ENCODE results near the gene CPTP.

DNA sequence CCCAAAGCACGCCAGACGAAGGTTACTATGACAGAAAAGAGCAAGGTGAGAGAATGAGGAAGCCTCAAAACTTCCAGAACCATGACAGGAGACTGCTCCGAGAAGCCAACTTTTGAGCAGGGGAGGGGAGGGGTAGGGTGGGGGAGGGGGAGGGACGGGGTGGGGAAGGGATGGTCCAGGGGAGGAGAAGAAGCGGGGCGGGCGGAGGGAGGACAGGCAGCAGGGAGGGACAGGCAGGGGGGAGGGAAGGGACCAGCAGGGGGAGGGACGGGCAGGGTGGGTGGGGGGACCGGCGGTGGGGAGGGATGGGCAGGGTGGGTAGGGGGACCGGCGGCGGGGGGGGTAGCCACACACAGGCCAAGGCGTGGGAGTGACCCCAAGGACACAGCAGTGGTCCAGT is 2.2 kb upstream of the CPTP start:
- TF ChIP-seq, protein P1, sequence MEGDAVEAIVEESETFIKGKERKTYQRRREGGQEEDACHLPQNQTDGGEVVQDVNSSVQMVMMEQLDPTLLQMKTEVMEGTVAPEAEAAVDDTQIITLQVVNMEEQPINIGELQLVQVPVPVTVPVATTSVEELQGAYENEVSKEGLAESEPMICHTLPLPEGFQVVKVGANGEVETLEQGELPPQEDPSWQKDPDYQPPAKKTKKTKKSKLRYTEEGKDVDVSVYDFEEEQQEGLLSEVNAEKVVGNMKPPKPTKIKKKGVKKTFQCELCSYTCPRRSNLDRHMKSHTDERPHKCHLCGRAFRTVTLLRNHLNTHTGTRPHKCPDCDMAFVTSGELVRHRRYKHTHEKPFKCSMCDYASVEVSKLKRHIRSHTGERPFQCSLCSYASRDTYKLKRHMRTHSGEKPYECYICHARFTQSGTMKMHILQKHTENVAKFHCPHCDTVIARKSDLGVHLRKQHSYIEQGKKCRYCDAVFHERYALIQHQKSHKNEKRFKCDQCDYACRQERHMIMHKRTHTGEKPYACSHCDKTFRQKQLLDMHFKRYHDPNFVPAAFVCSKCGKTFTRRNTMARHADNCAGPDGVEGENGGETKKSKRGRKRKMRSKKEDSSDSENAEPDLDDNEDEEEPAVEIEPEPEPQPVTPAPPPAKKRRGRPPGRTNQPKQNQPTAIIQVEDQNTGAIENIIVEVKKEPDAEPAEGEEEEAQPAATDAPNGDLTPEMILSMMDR (CRISPR knock-in tag; IDR thresholded peaks at IDR 0.05) = no peak
- TF ChIP-seq NAIF1 (CRISPR knock-in tag; IDR thresholded peaks at IDR 0.05; ENCODE audit: borderline replicate concordance) (no peak), BORCS8-MEF2B (CRISPR knock-in tag; IDR thresholded peaks at IDR 0.05) (no peak), TAF1 (CRISPR knock-in tag; IDR thresholded peaks at IDR 0.05) (no peak), PRPF4 (IDR thresholded peaks at IDR 0.05; ENCODE audit: low read depth, low read length, poor library complexity, severe bottlenecking) (no peak), MAFF (IDR thresholded peaks at IDR 0.05; ENCODE audit: low read depth, low read length) (no peak), HNRNPUL1 (IDR thresholded peaks at IDR 0.05; ENCODE audit: low read depth, low read length) (no peak), MXI1 (IDR thresholded peaks at IDR 0.05; ENCODE audit: borderline replicate concordance, low read depth, low read length) (no peak)
- TF ChIP-seq, protein P2, sequence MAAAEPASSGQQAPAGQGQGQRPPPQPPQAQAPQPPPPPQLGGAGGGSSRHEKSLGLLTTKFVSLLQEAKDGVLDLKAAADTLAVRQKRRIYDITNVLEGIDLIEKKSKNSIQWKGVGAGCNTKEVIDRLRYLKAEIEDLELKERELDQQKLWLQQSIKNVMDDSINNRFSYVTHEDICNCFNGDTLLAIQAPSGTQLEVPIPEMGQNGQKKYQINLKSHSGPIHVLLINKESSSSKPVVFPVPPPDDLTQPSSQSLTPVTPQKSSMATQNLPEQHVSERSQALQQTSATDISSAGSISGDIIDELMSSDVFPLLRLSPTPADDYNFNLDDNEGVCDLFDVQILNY (CRISPR knock-in tag; conservative IDR thresholded peaks at IDR 0.05) = no peak
- TF ChIP-seq, protein P3, sequence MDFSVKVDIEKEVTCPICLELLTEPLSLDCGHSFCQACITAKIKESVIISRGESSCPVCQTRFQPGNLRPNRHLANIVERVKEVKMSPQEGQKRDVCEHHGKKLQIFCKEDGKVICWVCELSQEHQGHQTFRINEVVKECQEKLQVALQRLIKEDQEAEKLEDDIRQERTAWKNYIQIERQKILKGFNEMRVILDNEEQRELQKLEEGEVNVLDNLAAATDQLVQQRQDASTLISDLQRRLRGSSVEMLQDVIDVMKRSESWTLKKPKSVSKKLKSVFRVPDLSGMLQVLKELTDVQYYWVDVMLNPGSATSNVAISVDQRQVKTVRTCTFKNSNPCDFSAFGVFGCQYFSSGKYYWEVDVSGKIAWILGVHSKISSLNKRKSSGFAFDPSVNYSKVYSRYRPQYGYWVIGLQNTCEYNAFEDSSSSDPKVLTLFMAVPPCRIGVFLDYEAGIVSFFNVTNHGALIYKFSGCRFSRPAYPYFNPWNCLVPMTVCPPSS (IDR thresholded peaks at IDR 0.05) = no peak
